Left ventricle myocardium inferior (tissue), 1 donor: Measurements from ENCODE around the gene CNOT4. TPM values are rescaled to one million over a fixed set of nuclear protein-coding genes. Genes with fewer than 3 reads are reported as not detected.

Source experiments
- DNase-seq: peaks from one replicate; pipeline ENCODE4 v3.0.0-alpha.2; 2020
- H3K27ac ChIP-seq: fragments of 200-600 bp; replicated peaks from 2 replicates; pipeline ENCODE4 v1.8.0; 2021
- H3K27me3 ChIP-seq: fragments of 200-600 bp; 2 replicates; pipeline ENCODE4 v1.8.0; 2021; ENCODE audit warnings: low read depth
- H3K36me3 ChIP-seq: fragments of 200-600 bp; 2 replicates; pipeline ENCODE4 v1.8.0; 2021
- H3K4me1 ChIP-seq: fragments of 200-600 bp; 2 replicates; pipeline ENCODE4 v1.8.0; 2021
- H3K4me3 ChIP-seq: fragments of 200-600 bp; 2 replicates; pipeline ENCODE4 v1.8.0; 2021; ENCODE audit warnings: mild to moderate bottlenecking, moderate library complexity
- H3K9me3 ChIP-seq: fragments of 200-600 bp; replicated peaks from 2 replicates; pipeline ENCODE4 v1.8.0; 2021
- intact Hi-C: fragments of 100-400 bp; cut with micrococcal nuclease; formaldehyde crosslinking; loops from one replicate; pipeline ENCODE4 v1.11.0; 2022
- total RNA-seq: library from RNA; stranded (reverse); fragmentation: NEBNext Ultra II Directional; extraction: Animal tissue kit (Norgen Biotek cat#: 25700); gene quantifications from one replicate; pipeline ENCODE4 v1.2.1, GENCODE V29; 2021
- TF ChIP-seq, protein P1 (sequence below): fragments of 200-600 bp; IDR thresholded peaks from 2 replicates; pipeline ENCODE4 v1.8.0; 2021; ENCODE audit warnings: antibody characterized with exemption, mild to moderate bottlenecking, borderline replicate concordance
- donor health status: DM: no; HTN: yes; CAD: no; lungs with severe emphysema.

Gene CNOT4
- total RNA-seq, 1 donor from 2014 or later = 26.1 TPM

- Histone ChIP-seq H3K27me3 (no peaks in the 10 kb centered on the region), H3K36me3 (no peaks in the 10 kb centered on the region), H3K27ac (no peak overlapping the region), H3K4me3 (no peak overlapping the region), H3K9me3 (no peaks in the 10 kb centered on the region), H3K4me1 (peaks cover 6% of the 10 kb centered on the region)
- intact Hi-C loops = no loop called here
- TF ChIP-seq, protein P1, sequence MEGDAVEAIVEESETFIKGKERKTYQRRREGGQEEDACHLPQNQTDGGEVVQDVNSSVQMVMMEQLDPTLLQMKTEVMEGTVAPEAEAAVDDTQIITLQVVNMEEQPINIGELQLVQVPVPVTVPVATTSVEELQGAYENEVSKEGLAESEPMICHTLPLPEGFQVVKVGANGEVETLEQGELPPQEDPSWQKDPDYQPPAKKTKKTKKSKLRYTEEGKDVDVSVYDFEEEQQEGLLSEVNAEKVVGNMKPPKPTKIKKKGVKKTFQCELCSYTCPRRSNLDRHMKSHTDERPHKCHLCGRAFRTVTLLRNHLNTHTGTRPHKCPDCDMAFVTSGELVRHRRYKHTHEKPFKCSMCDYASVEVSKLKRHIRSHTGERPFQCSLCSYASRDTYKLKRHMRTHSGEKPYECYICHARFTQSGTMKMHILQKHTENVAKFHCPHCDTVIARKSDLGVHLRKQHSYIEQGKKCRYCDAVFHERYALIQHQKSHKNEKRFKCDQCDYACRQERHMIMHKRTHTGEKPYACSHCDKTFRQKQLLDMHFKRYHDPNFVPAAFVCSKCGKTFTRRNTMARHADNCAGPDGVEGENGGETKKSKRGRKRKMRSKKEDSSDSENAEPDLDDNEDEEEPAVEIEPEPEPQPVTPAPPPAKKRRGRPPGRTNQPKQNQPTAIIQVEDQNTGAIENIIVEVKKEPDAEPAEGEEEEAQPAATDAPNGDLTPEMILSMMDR = no peak
- DNase-seq = no peak
Measured at GRCh38 chr7:135375908-135376699, 133.8 kb downstream of the CNOT4 start.

- TF ChIP-seq, protein P1 = no peak
- Histone ChIP-seq H3K27me3 (no peaks in the 10 kb centered on the region), H3K36me3 (no peaks in the 10 kb centered on the region), H3K4me3 (no peak overlapping the region), H3K9me3 (no peaks in the 10 kb centered on the region), H3K27ac (no peak overlapping the region), H3K4me1 (peaks cover 6% of the 10 kb centered on the region)
- no peak for DNase-seq
- intact Hi-C loops = no loop called here
Measured at GRCh38 chr7:135374736-135375135, 135.2 kb downstream of the CNOT4 start.

DNA sequence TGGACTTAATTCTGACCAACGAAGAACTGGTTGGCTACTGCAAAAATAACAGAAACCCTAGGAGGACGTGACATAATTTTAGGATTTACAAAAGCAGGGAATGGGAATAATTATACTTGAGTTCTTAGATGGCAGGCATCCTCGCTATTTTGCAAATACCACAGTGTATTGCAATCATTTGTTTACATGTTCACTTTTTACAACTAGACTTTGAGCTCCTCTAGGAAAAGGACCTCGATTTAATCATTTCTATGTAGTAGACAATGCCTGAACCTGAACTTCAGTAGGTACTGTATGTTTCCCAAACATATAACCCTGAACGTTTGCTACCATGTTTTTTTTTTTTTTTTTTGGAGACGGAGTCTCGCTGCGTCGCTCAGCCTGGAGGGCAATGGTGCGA lies 137.7 kb downstream of the CNOT4 start:
- Histone ChIP-seq H3K4me1 (peaks cover 6% of the 10 kb centered on the region), H3K27ac (no peak overlapping the region), H3K27me3 (no peaks in the 10 kb centered on the region), H3K9me3 (no peaks in the 10 kb centered on the region), H3K4me3 (no peak overlapping the region), H3K36me3 (no peaks in the 10 kb centered on the region)
- intact Hi-C loops = no loop called here
- TF ChIP-seq, protein P1 = no peak
- DNase-seq = no peak

DNA sequence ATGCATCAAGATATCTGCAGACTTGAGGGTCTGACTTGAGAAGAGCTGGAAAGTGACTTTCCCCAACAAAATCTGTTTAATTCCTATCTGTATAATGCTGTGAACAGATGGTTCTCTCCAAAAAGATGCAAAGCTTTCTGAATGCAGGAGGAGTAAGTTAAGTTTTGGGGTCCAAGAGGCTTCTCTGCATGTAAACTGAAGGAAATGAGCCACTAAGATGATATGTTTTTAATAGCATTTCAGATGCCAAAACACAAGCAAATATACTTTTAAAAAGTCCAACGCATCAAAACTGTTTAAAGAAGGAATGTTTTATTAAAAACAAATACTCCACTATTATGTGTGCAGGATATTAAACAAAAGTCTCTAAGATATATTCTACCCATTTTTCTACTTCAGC lies 139.2 kb downstream of the CNOT4 start:
- Histone ChIP-seq H3K9me3 (no peaks in the 10 kb centered on the region), H3K27me3 (no peaks in the 10 kb centered on the region), H3K4me1 (peaks cover 15% of the 10 kb centered on the region), H3K27ac (no peak overlapping the region), H3K36me3 (no peaks in the 10 kb centered on the region), H3K4me3 (no peak overlapping the region)
- TF ChIP-seq, protein P1 = no peak
- intact Hi-C loops = no loop called here
- DNase-seq = no peak

GRCh38 chr7:135369405-135369804 lies 140.5 kb downstream of the CNOT4 start:
- TF ChIP-seq, protein P1 = no peak
- H3K27me3 ChIP-seq = no peaks in the 10 kb centered on the region
- H3K4me1 ChIP-seq = peaks cover 18% of the 10 kb centered on the region
- intact Hi-C loops = no loop called here
- DNase-seq = no peak
- no peak overlapping the region for H3K27ac ChIP-seq
- no peak overlapping the region for H3K4me3 ChIP-seq
- no peaks in the 10 kb centered on the region for H3K9me3 ChIP-seq
- H3K36me3 ChIP-seq = no peaks in the 10 kb centered on the region
